Ovary (tissue), 3 donors: ENCODE results near the gene C9orf152.

ENCODE experiments used
- CTCF ChIP-seq, 3 donors: fragments of 450-650 bp in 2 of 3; fragments of 200-600 bp in 1 of 3; IDR thresholded peaks; one replicate each; pipeline versions ENCODE4 v1.5.1 to v1.8.0; 2016 to 2022; ENCODE audit warnings: antibody characterized with exemption in 3 of 3, mild to moderate bottlenecking in 1 of 3
- EP300 ChIP-seq: sonication (generic); formaldehyde crosslinking; IDR thresholded peaks from one replicate; pipeline ENCODE4 v1.6.1; 2017; ENCODE audit warnings: antibody characterized with exemption
- POLR2A ChIP-seq: fragments of 450-650 bp; IDR thresholded peaks from one replicate; pipeline ENCODE4 v1.6.1; 2017; ENCODE audit warnings: antibody characterized with exemption, mild to moderate bottlenecking, moderate library complexity
- donor health status: DM: no; HTN: no; CAD: no.

GRCh38 chr9:110240198-110240597 lies 32.2 kb upstream of the C9orf152 start:
- no peak for TF ChIP-seq EP300
- TF ChIP-seq CTCF (IDR thresholded peaks at IDR 0.05), result no peak
- TF ChIP-seq POLR2A, result no peak
